Thyroid gland (tissue), 4 donors: Measurements from ENCODE around the gene SYTL4. TPM values are rescaled to one million over a fixed set of nuclear protein-coding genes. Genes with fewer than 3 reads are reported as not detected.

Experiments used
- DNase-seq, 2 donors: peaks; one replicate each; pipeline ENCODE4 v3.0.0-alpha.2; 2019
- H3K27ac ChIP-seq, 3 donors: fragments of 200-600 bp; sonication (generic); 1 replicate in 2 of 3; 2 replicates in 1 of 3; pipeline ENCODE4 v1.5.1; 2016 to 2019; ENCODE audit warnings: mild to moderate bottlenecking in 1 of 3, moderate library complexity in 1 of 3
- H3K27me3 ChIP-seq: fragments of 200-600 bp; sonication (generic); one replicate; pipeline ENCODE4 v1.5.1; 2019
- H3K36me3 ChIP-seq, 2 donors: fragments of 200-600 bp; sonication (generic); one replicate each; pipeline ENCODE4 v1.5.1; 2016 to 2019
- H3K4me1 ChIP-seq, 2 donors: fragments of 200-600 bp; sonication (generic); one replicate each; pipeline ENCODE4 v1.5.1; 2017 to 2019
- H3K4me3 ChIP-seq, 3 donors: fragments of 200-600 bp; sonication (generic); replicated peaks in 1 of 3; 1 replicate in 2 of 3; 2 replicates in 1 of 3; pipeline ENCODE4 v1.5.1; 2016; ENCODE audit warnings: mild to moderate bottlenecking in 1 of 3
- H3K9me3 ChIP-seq: fragments of 200-600 bp; sonication (generic); one replicate; pipeline ENCODE4 v1.5.1; 2017
- POLR2A ChIP-seq, 2 donors: fragments of 450-650 bp; IDR thresholded peaks; one replicate each; pipeline ENCODE4 v1.6.1; 2017; ENCODE audit warnings: antibody characterized with exemption in 2 of 2, mild to moderate bottlenecking in 2 of 2, moderate library complexity in 1 of 2
- WGBS, 2 donors: methylation state at CpG; one replicate each; pipeline ENCODE4 v1.1.5; 2017; 5-methylcytosine and 5-hydroxymethylcytosine counted together
- intact Hi-C: fragments of 100-400 bp; cut with DNase I; formaldehyde crosslinking; loops from one replicate; pipeline ENCODE4 v1.15.1; 2023
- total RNA-seq, 4 donors: library from RNA; depleted of rRNA; stranded (reverse); fragments of >200 nt; gene quantifications; one replicate each; pipeline ENCODE4 v1.2.3, GENCODE V29; 2016
- TF ChIP-seq, protein P1 (sequence below), 6 experiments: fragments of 200-600 bp in 3 of 6; fragments of 450-650 bp in 3 of 6; sonication (generic) in 3 of 6; IDR thresholded peaks; one replicate each; pipeline ENCODE4 v1.5.1; 2016 to 2019; ENCODE audit warnings: antibody characterized with exemption in 6 of 6, mild to moderate bottlenecking in 2 of 6, inconsistent platforms in 1 of 6, moderate library complexity in 1 of 6

Gene SYTL4
- total RNA-seq, 4 donors from 2014 or later = 13.1 to 28.2 (median 23.2) TPM

DNA sequence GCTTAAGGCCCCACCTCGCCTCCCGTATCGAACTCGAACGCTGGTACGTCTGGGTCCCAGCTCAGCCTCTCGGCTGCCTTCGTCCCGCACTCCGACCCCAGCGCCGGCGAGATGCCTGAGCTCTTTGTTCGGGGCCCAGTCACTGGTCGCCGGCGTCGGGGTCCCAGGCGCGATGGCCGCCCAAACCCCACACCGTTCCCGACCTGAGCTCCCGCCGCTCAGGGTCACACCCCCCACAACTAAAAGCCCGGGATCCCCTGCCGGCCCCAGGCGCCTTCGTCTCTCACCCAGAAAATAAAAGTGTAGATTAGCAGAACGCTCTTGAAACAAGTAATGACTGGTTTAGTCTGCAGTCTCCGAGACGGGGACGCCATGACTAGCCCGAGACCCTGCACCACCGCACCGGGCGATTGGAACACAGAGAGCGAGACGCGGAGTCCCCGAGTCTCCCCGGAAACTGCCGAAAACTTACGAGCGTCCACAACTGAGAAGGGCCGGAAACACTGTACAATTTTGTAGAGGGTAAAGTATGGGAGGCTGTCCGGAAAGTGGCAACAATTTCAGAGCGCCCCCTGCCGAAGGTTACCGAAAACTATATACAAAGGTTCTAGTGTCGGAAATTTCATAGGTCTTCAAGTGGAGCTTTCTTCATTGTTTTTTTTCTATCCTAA is 95.5 kb downstream of the SYTL4 start, which contains the start of gene TSPAN6:
Gene TSPAN6 (minus strand): TSS at position 486 of the 671 bp plus-strand sequence. CDS start 112 bp downstream, at position 374.
- WGBS, 2 donors = 0 to 1% methylated on average over 12 to 21 of the region's 51 CpGs
- TF ChIP-seq, protein P1, sequence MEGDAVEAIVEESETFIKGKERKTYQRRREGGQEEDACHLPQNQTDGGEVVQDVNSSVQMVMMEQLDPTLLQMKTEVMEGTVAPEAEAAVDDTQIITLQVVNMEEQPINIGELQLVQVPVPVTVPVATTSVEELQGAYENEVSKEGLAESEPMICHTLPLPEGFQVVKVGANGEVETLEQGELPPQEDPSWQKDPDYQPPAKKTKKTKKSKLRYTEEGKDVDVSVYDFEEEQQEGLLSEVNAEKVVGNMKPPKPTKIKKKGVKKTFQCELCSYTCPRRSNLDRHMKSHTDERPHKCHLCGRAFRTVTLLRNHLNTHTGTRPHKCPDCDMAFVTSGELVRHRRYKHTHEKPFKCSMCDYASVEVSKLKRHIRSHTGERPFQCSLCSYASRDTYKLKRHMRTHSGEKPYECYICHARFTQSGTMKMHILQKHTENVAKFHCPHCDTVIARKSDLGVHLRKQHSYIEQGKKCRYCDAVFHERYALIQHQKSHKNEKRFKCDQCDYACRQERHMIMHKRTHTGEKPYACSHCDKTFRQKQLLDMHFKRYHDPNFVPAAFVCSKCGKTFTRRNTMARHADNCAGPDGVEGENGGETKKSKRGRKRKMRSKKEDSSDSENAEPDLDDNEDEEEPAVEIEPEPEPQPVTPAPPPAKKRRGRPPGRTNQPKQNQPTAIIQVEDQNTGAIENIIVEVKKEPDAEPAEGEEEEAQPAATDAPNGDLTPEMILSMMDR (IDR thresholded peaks at IDR 0.05) = peak in 5 of 6 experiments; percentile 9 to 51 (median 37)
- TF ChIP-seq POLR2A (IDR thresholded peaks at IDR 0.05) = peak in 1 of 2 donors; percentile 40
- DNase-seq = peak; percentile 75 to 79
- H3K27ac ChIP-seq = peak within 1 kb of the TSS; percentile 1 to 66 (median 66)
- no peaks in the 10 kb centered on the region for H3K4me1 ChIP-seq
- H3K27me3 ChIP-seq = no peaks in the 10 kb centered on the region
- H3K4me3 ChIP-seq = peak within 1 kb of the TSS; percentile 8 to 51 (median 38)
- no peaks in the 10 kb centered on the region for H3K36me3 ChIP-seq
- H3K9me3 ChIP-seq = no peaks in the 10 kb centered on the region
- intact Hi-C loops = no loop called here

GRCh38 chrX:100635989-100636320 is 96.0 kb downstream of the SYTL4 start:
- Histone ChIP-seq H3K27ac (peak overlapping the region; percentile 1 to 66 (median 66)), H3K36me3 (peaks cover 0 to 2% of the 10 kb centered on the region in 2 donors), H3K4me1 (no peaks in the 10 kb centered on the region), H3K4me3 (peak overlapping the region in 2 of 3 donors; percentile 38 to 51), H3K9me3 (no peaks in the 10 kb centered on the region), H3K27me3 (no peaks in the 10 kb centered on the region)
- TF ChIP-seq, protein P1 (IDR thresholded peaks at IDR 0.05) = no peak
- TF ChIP-seq POLR2A (IDR thresholded peaks at IDR 0.05) = no peak
- intact Hi-C loops = no loop called here
- 7 to 26% methylated on average over 5 of the region's 8 CpGs for WGBS, 2 donors
- peak; percentile 1 to 2 for DNase-seq

DNA sequence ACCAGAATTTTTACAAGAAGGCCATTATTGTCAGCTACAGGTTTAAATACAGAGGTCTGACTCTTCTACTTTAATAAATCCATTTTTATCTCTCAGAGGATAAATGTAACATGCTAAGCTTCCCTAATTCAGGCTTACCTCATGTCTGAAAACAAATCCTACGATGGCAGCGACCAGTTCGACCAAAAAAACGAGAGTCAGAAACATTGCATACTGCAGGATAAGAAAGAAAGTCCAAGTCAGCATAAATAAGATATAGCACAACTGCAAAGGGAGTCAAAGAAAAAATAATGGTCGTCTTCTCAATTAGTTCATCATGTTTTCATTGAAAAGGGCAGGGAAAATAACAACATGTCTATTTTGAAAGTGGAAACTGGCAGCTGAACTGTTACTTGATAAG is 96.9 kb downstream of the SYTL4 start:
- 69 to 78% methylated on average over 5 of the region's 5 CpGs for WGBS, 2 donors
- Histone ChIP-seq H3K27me3 (no peaks in the 10 kb centered on the region), H3K27ac (no peak overlapping the region), H3K4me1 (no peaks in the 10 kb centered on the region), H3K9me3 (no peaks in the 10 kb centered on the region), H3K4me3 (no peak overlapping the region), H3K36me3 (peaks cover 0 to 6% of the 10 kb centered on the region in 2 donors)
- TF ChIP-seq, protein P1 (IDR thresholded peaks at IDR 0.05) = no peak
- TF ChIP-seq POLR2A (IDR thresholded peaks at IDR 0.05) = no peak
- intact Hi-C loops = no loop called here
- no peak for DNase-seq

DNA sequence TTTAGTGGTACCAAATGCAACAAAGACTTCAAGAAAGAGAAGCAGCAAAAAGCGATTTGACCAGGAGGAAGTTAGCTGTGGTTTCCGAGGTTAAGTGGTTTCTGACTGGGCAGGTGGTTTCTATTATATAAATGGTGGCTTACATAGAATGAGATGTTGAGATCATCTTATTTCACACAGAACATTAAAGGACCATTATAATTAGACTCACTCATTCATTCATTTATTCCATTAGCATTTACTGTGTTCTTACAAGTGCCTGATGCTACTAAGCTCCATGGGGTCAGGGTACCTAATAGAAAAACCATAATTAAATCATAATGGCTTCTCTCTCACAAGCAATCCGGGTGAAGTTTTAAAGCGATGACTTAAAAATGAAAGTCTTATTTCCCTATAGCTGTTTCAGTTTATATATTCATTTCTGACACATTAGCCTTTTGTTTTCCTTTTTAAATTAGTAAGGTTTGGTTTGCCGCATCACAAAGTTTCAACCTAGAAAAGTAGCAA is 105.9 kb downstream of the SYTL4 start:
- DNase-seq = no peak
- H3K4me3 ChIP-seq = no peak overlapping the region
- H3K4me1 ChIP-seq = no peaks in the 10 kb centered on the region
- peaks cover 0 to 6% of the 10 kb centered on the region in 2 donors for H3K36me3 ChIP-seq
- no peaks in the 10 kb centered on the region for H3K9me3 ChIP-seq
- intact Hi-C loops = no loop called here
- H3K27me3 ChIP-seq = no peaks in the 10 kb centered on the region
- no peak for TF ChIP-seq POLR2A (IDR thresholded peaks at IDR 0.05)
- TF ChIP-seq, protein P1 (IDR thresholded peaks at IDR 0.05) = no peak
- WGBS, 2 donors = 75 to 83% methylated on average over 5 of the region's 5 CpGs
- H3K27ac ChIP-seq = no peak overlapping the region

Other genes with a start within 250 kb of the SYTL4 start
- under 1 TPM in 1 of 4 donors, not detected in 3; 0.56 TPM for gene TNMD, start 147.2 kb downstream of the SYTL4 start, total RNA-seq
- 10 to 100 TPM; 33.5 to 45.9 (median 35.2) TPM for gene TSPAN6, start 95.3 kb downstream of the SYTL4 start, total RNA-seq
- 10 to 100 TPM in 3 of 4 donors, 1 to 10 TPM in 1; 6.1 to 24.1 (median 12.5) TPM for gene SRPX2, start 87.9 kb downstream of the SYTL4 start, total RNA-seq
- gene CSTF2, start 88.3 kb upstream of the SYTL4 start, total RNA-seq = 10 to 100 TPM in 3 of 4 donors, 1 to 10 TPM in 1; 6.2 to 13.8 (median 11.7) TPM
- gene NOX1, start 142.2 kb upstream of the SYTL4 start, total RNA-seq = not detected
- 1 to 10 TPM in 2 of 4 donors, under 1 TPM in 2; 0.33 to 3.3 (median 1.1) TPM for gene XKRX, start 196.8 kb upstream of the SYTL4 start, total RNA-seq
- gene ARL13A, start 237.6 kb upstream of the SYTL4 start, total RNA-seq = not detected